GM18498 (cell line): Measurements from ENCODE around the gene CDK8.

ENCODE experiments used
- ATAC-seq: cut with Tn5 transposase; IDR thresholded peaks from one replicate; pipeline ENCODE4 v1.9.1; 2021; ENCODE audit warnings: mild to moderate bottlenecking, moderate library complexity; ENCODE audit not compliant: unreplicated experiment

The CDK8 gene

GRCh38 chr13:26253787-26254582 is at the start of gene CDK8:
CDK8 (plus strand) TSS chr13:26254129; CDS start chr13:26254642, 513 bp downstream.
- peak; percentile 89 for ATAC-seq

- no peak for ATAC-seq
Measured at GRCh38 chr13:26208287-26208686, 45.6 kb upstream of the CDK8 start.

DNA sequence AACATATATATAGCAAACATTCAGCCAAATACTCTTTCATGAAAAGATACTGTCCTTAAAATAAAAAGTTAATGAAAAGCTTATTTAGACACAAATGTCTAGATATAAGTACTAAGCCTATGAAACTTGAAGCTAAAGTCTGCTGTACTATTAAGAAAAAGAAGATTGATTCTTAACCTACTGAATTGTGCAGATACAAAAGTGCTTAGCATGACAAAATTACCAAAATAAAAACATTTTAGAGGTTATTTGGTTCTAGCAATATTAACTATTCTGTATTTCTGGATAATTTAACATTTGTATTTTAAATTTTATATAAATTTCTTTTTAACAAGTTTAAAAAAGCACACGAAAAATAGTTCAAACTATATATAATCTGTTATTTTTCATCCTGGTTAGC is 40.6 kb upstream of the CDK8 start:
- ATAC-seq = no peak

GRCh38 chr13:26213982-26214381 is 39.9 kb upstream of the CDK8 start:
- no peak for ATAC-seq

- ATAC-seq = no peak
Measured at GRCh38 chr13:26216042-26216441, 37.9 kb upstream of the CDK8 start.

DNA sequence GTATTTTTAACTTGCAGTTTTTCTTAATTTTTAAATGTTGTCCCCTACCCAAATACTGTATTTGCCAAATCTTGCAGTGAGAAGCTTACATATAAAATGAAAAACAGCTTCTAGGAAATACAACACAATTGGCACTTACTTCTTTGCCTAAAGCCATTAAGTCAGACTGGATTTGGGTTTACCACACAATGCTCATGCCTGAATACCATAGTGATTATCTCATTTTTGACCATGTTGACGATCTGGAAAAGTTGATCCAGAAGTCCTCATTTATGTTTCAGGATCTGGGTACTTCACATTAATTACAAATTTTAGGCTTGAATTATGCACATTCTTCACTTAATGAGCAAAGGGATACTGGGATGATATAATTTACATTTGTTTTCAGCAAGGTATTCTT is 34.2 kb upstream of the CDK8 start:
- no peak for ATAC-seq

DNA sequence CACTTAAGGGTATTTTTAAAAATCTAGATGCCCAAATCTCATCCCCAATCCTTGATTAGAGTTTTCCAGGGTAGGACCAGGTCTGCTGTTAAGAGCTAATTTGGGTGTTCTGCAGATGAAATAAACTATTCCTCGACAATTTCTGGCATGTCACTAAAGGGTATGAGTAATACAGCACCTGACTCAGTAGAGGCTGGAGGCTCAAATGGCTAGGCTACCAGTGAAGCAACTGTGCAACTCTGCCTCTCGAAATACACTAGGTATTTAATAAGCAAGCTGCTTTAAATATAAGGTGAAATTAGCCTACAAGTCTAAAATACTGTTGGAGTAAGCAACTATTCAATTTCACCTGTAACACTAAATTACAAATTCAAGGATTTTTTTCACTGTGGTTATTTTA is 33.4 kb upstream of the CDK8 start:
- no peak for ATAC-seq

DNA sequence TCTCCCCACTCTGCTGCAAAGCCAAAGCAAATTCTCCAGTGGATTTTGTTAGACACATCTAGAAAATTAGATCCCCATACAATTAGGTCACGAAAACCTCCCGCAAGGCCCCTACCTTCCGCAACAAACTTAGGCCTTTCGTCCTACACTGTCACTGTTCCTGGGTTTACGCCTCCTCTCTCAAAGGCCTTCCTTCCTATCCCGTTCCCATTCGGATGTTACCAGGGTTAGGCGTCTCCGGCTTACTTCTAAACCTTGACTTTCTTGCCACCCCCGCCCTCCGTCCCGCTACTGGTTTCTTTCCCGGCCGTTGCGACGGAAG is 32.6 kb upstream of the CDK8 start:
- no peak for ATAC-seq

GRCh38 chr13:26221721-26222519 is 32.0 kb upstream of the CDK8 start, which contains the start of gene RNF6:
RNF6 (minus strand) TSS chr13:26222314; CDS start chr13:26219649, 2,665 bp downstream.
- peak; percentile 98 for ATAC-seq

- peak; percentile 49 for ATAC-seq
Measured at GRCh38 chr13:26222520-26223046, 31.3 kb upstream of the CDK8 start.

DNA sequence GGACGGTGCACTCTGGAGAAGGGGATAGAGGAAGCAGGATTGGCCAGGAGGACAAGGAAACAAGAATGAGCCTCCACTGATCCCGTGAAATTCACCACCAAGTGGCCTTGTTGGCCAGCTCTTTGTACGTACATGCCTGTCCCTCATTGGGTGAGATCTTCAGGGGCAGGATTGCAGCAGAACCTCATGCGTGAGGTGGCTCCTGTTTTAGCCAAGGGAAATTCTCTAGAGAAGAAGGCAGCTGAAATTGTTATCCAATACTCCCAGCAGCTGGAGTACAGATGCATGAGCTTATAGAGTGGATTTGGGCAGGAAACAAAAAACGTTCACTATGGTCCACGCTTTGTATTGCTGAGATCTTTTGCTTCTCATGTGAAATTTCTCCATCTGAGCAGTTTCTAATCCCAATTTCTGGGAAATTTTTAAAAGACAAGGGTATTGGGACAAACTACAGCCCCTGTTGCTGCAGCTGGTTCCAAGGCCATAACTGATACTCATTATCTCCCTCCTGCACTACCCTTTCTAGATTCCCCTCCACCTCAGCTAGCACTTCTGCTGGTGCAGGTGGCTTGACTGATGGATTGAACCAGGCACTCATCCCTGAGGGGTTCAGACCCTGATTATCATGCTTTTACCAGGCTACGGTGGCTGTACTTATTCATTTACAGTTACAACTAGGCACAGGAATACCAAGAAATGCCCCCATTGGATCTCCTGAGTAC is 27.9 kb upstream of the CDK8 start:
- no peak for ATAC-seq

GRCh38 chr13:26227166-26227971 is 26.6 kb upstream of the CDK8 start:
- no peak for ATAC-seq

DNA sequence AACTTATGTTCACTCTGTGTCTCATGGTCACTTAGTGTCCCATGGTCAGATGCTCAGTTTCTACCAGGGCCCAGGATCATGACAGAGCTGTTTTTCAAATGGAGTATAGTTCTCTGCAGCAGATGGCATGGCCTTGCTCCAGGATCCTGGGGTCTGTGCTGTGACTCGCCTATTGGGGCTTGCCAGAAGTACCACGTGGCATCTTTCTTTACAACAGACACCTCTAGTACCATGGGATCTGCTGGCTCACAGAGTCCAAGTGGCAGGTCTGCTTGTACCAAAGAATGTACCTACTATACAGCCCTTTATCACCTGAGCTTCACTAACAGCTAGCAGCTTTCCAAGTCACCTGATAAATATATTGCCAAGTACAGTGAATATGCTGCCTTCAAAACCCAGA is 25.8 kb upstream of the CDK8 start:
- ATAC-seq = no peak

- ATAC-seq = no peak
Measured at GRCh38 chr13:26229080-26229615, 24.8 kb upstream of the CDK8 start.

DNA sequence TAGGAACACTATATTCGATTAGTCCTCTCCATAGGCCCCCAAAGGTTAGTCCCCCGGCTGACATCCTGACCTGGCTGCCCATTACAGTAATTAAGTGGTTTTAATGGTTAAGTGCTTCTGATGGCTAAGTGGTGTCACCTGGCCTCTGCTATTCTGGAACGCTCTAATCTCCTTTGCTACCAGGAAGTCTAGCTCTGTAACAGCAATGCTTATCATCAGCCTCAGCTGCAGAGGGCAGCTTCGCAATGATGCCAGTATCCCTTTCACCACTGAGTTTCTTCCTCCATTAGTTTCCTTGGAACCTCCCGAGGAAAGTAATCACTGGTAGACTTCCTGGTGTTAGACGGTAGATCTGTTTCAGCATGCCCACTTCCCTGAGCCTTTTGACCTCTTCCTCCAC is 23.2 kb upstream of the CDK8 start:
- no peak for ATAC-seq

DNA sequence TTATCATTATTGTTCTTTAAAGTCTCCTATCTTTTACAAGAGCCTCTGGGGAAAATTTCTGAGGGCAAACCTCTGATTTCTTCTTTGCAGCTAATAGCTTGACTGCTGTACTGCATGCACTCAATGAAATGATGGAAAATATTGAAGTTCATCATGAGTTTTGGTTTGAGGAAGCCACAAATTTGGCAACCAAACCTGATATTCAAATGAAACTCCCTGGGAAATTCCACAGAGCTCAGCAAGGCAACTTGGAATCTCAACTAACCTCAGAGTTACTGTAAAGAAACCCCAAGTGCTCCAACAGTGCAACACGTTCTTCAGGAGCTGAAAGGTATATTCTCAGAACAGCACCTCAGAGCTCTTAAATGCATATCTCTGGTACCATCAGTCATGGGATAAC is 17.6 kb upstream of the CDK8 start:
- ATAC-seq = no peak

- no peak for ATAC-seq
Measured at GRCh38 chr13:26246154-26246553, 7.8 kb upstream of the CDK8 start.

DNA sequence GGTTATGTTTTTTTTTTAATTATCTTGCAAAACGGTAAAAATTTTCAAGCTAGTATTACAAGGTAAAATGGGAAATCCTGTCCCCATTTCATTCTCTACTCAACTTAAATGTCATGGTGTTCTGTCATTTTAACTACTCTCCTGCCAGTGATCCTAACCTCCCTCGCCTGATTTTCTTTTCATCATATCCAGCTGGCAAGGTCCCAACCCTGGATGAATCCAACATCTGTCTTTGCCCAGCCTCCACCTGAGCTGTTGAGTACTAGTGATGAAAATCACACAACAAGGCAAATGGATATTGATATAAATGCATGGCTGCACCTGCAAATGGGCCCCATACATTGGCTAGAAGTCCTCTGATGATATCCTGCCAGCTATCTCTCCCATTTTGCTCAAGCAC is 6.9 kb upstream of the CDK8 start:
- ATAC-seq = no peak

GRCh38 chr13:26247608-26248007 is 6.3 kb upstream of the CDK8 start:
- ATAC-seq = no peak

- no peak for ATAC-seq
Measured at GRCh38 chr13:26249551-26249950, 4.4 kb upstream of the CDK8 start.
